KMS-11 (cell line): Measurements from ENCODE around the gene CDK4.
A peak's percentile ranks its signal among the peaks of the same experiment; 100 is the strongest.

Source experiments
- H2AFZ ChIP-seq: fragments of 200-600 bp; sonication (generic); 2 replicates; pipeline ENCODE4 v1.6.1; 2016; ENCODE audit warnings: antibody characterized with exemption, mixed run types, low read depth
- H3K27ac ChIP-seq: fragments of 200-600 bp; sonication (generic); 2 replicates; pipeline ENCODE4 v1.6.1; 2016; ENCODE audit warnings: mild to moderate bottlenecking, mixed run types
- H3K27me3 ChIP-seq: fragments of 200-600 bp; sonication (generic); 2 replicates; pipeline ENCODE4 v1.6.1; 2017; ENCODE audit warnings: mild to moderate bottlenecking, low read depth, mixed run types, moderate library complexity; ENCODE audit not compliant: insufficient read depth
- H3K36me3 ChIP-seq: fragments of 200-600 bp; sonication (generic); 2 replicates; pipeline ENCODE4 v1.6.1; 2017; ENCODE audit warnings: mild to moderate bottlenecking, mixed run types; ENCODE audit not compliant: insufficient read depth
- H3K4me1 ChIP-seq: fragments of 200-600 bp; sonication (generic); 2 replicates; pipeline ENCODE4 v1.6.1; 2016; ENCODE audit warnings: mild to moderate bottlenecking, low read depth, mixed run types; ENCODE audit not compliant: poor library complexity, severe bottlenecking
- H3K4me2 ChIP-seq: fragments of 200-600 bp; sonication (generic); 2 replicates; pipeline ENCODE4 v1.7.0; 2016; ENCODE audit warnings: mild to moderate bottlenecking, mixed run types
- H3K4me3 ChIP-seq: fragments of 200-600 bp; sonication (generic); IDR thresholded peaks from 2 replicates; pipeline ENCODE4 v1.6.1; 2017; ENCODE audit warnings: low read depth, low read length, mixed read lengths; ENCODE audit not compliant: insufficient read depth
- H3K79me2 ChIP-seq: fragments of 200-600 bp; sonication (generic); 2 replicates; pipeline ENCODE4 v1.6.1; 2016; ENCODE audit warnings: low read depth, mixed run types; ENCODE audit not compliant: insufficient read depth
- H3K9ac ChIP-seq: fragments of 200-600 bp; sonication (generic); 2 replicates; pipeline ENCODE4 v1.6.1; 2016; ENCODE audit warnings: mild to moderate bottlenecking, mixed run types
- H4K20me1 ChIP-seq: fragments of 200-600 bp; sonication (generic); 2 replicates; pipeline ENCODE4 v1.6.1; 2016; ENCODE audit warnings: mild to moderate bottlenecking, mixed run types; ENCODE audit not compliant: insufficient read depth
- TF ChIP-seq, protein P1 (sequence below): fragments of 200-600 bp; sonication (generic); conservative IDR thresholded peaks from 2 replicates; pipeline ENCODE4 v1.6.1; 2017; ENCODE audit warnings: low read depth, mild to moderate bottlenecking, antibody characterized with exemption, low read length, moderate library complexity, mixed read lengths

Gene CDK4

DNA sequence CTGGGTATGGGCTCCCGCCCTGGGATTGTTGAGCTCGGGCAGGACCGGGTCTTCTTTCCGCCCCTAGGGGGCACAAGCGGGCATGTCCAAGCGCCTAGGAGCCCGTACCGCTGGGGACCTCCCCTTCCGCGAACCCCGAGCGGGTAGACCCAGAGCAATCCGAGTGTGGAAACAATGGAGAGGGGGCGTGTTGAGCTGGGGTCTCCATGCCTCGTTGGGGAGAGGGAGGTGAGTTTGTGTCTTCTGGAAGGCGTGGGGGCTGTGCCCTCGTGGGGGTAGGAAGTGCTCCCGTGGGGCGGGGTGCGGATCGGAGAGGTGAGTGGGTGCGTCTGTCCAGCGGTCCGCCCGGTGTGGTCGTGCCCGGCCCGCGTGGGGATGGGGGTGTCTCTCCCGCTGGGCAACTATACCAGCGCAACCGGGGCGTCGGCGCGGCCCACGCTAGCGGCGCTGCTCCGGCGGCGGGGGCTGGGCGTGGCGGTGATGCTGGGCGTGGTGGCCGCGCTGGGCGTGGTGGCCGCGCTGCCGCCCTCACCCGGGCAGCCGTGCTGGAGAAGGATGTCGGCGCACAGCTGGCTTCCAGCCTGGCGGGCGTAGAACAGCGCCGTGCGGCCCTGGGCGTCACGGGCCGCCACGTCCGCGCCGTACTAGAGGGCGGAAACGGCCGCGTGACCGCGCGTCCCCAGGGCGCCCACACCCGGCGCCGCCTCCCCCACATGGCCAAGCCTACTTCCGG, 25.8 kb downstream of the CDK4 start:
- no peaks in the 10 kb centered on the region for H3K79me2 ChIP-seq
- H3K27me3 ChIP-seq, result peaks cover 14% of the 10 kb centered on the region; the same call in 1 of the 2 replicates
- no peaks in the 10 kb centered on the region for H3K4me1 ChIP-seq
- TF ChIP-seq, protein P1, sequence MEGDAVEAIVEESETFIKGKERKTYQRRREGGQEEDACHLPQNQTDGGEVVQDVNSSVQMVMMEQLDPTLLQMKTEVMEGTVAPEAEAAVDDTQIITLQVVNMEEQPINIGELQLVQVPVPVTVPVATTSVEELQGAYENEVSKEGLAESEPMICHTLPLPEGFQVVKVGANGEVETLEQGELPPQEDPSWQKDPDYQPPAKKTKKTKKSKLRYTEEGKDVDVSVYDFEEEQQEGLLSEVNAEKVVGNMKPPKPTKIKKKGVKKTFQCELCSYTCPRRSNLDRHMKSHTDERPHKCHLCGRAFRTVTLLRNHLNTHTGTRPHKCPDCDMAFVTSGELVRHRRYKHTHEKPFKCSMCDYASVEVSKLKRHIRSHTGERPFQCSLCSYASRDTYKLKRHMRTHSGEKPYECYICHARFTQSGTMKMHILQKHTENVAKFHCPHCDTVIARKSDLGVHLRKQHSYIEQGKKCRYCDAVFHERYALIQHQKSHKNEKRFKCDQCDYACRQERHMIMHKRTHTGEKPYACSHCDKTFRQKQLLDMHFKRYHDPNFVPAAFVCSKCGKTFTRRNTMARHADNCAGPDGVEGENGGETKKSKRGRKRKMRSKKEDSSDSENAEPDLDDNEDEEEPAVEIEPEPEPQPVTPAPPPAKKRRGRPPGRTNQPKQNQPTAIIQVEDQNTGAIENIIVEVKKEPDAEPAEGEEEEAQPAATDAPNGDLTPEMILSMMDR, result peak; percentile 63
- H3K4me3 ChIP-seq, result no peak overlapping the region
- H3K36me3 ChIP-seq, result no peaks in the 10 kb centered on the region
- H3K4me2 ChIP-seq, result no peak overlapping the region
- H3K27ac ChIP-seq, result no peak overlapping the region
- H4K20me1 ChIP-seq, result no peaks in the 10 kb centered on the region
- H3K9ac ChIP-seq, result no peak overlapping the region
- H2AFZ ChIP-seq, result no peak overlapping the region

DNA sequence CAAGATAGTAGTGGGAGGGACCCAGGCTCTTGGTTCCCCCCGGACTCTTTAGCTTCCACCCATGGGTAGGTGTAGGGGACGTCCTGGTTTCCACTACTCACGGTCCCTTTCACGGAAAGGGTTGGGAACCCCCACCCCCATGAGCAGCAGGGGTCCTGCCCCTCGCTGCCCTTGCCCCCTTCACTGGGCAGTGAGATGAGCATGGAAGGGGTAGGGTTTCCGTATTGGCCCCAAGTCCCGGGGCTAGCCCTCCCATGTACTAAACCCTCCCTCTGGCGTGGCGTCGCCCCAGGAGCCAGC, 26.3 kb downstream of the CDK4 start:
- Histone ChIP-seq H3K36me3 (no peaks in the 10 kb centered on the region), H3K9ac (no peak overlapping the region), H3K4me3 (no peak overlapping the region), H3K4me2 (no peak overlapping the region), H2AFZ (no peak overlapping the region), H4K20me1 (no peaks in the 10 kb centered on the region), H3K27ac (no peak overlapping the region), H3K4me1 (no peaks in the 10 kb centered on the region), H3K27me3 (peaks cover 9% of the 10 kb centered on the region; the same call in 1 of the 2 replicates), H3K79me2 (no peaks in the 10 kb centered on the region)
- TF ChIP-seq, protein P1, result no peak

DNA sequence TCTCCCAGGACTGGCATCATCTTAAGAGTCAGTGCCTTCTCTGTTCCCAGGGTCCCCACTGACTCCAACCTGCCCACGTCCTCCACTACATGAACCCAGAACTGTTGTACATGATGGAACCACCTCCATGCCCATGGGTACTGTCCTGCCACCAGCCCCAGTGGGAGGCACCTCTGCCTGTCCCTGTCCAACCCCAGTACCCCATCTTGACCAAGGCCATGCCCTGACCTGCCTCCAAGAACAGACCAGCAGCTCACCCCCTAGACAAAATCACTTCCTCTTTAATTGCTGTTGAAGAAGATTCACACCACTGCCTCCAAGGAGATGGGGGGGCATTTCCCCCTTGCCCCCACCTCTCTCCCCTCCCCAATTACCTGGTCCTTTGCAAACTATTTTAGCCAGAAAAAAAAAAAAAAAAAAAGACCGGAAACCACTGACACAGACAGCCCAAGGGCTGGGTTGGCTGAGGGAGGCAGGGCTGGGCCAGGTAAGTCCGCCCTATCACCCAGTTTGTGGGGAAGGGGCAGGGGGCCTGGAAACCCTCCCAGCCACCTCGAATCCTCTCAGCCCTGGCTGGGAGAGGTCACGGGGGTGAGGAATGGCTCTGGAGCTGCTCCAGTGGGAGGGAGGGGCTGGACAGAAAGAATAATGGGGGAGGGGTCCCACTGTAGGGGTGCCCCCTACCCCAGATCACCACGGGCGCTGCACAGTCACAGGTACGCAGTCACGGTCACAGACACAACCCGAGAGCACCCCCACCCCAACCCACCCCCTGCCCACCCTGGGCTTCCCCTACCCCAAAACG, 27.0 kb downstream of the CDK4 start:
- no peaks in the 10 kb centered on the region for H3K36me3 ChIP-seq
- H3K4me2 ChIP-seq, result no peak overlapping the region
- H3K27me3 ChIP-seq, result peaks cover 2% of the 10 kb centered on the region; the same call in 1 of the 2 replicates
- no peak overlapping the region for H3K27ac ChIP-seq
- TF ChIP-seq, protein P1, result no peak
- no peak overlapping the region for H3K4me3 ChIP-seq
- H3K79me2 ChIP-seq, result no peaks in the 10 kb centered on the region
- H4K20me1 ChIP-seq, result no peaks in the 10 kb centered on the region
- H3K9ac ChIP-seq, result no peak overlapping the region
- no peaks in the 10 kb centered on the region for H3K4me1 ChIP-seq
- H2AFZ ChIP-seq, result no peak overlapping the region

DNA sequence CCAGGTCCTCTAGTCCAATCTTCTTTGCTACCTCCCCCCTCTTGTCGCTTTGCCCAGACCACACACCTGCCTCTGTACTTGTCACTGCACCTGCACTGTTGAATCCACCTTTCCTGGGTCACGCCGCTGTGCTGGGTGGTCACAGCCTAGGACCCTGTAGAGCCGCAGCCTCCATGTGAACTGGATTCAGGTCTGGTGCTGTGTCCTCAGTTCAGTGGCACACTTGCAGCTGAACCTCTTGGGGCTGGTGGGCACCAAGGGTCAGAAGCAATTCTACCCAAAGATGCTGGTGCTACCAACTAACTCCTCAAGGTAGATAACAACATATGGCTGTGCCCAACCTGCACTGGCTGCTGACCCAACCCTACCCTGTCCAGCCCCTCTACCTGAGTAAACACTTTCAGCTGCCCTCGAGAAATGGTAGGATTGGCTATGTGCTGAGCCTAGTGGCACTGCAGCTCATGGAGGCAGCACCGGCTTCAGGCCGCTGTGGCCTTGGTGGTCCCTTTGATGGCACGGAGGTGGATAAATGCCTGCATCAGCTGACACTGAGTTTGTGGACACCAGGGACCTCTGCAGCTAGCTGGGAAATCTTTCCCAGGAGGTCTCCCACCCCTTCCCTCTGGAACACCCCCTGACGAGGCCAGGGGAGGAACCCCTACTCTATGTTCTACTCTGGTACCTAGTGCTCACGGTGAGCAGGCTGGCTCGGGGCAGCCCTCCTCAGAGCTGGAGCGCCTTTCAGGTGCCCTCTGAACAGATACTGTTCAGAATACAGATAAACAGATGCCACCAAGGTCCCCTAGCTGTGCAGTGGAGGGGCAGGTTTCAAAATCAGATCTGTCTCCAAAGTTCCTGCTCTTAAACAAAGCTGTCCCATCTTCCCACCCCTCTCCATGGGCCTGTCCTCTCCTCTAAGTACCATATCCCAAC, 27.8 kb downstream of the CDK4 start:
- no peak overlapping the region for H2AFZ ChIP-seq

More for the DNA sequence above, 27.8 kb downstream of the CDK4 start:
- no peaks in the 10 kb centered on the region for H3K4me1 ChIP-seq
- no peak overlapping the region for H3K9ac ChIP-seq
- H3K27me3 ChIP-seq, result no peaks in the 10 kb centered on the region; the same call in 1 of the 2 replicates
- no peak overlapping the region for H3K27ac ChIP-seq
- H3K4me3 ChIP-seq, result no peak overlapping the region
- H4K20me1 ChIP-seq, result no peaks in the 10 kb centered on the region
- H3K36me3 ChIP-seq, result no peaks in the 10 kb centered on the region; the same call in 1 of the 2 replicates
- no peak overlapping the region for H3K4me2 ChIP-seq
- no peaks in the 10 kb centered on the region for H3K79me2 ChIP-seq
- TF ChIP-seq, protein P1, result no peak
